Muscle of back (tissue), 13 donors: ENCODE measurements around the gene SAMD14. TPM values are rescaled to one million over a fixed set of nuclear protein-coding genes. Genes with fewer than 3 reads are reported as not detected.
A peak's percentile ranks its signal among the peaks of the same experiment; 100 is the strongest.

Source experiments
- DNase-seq, 3 donors: peaks; one replicate each; pipeline versions ENCODE4 v3.0.0 to v3.0.0-alpha.2; 2013
- long read RNA-seq, 9 donors: transcript quantifications; one replicate each; lab custom pipeline, GENCODE V29; 2026
- polyA plus RNA-seq, 10 donors: library from polyadenylated mRNA; unstranded; fragments of 120-200 nt; gene quantifications; one replicate each; pipeline ENCODE4 v1.2.1, GENCODE V29; 2013; ENCODE audit not compliant: insufficient read length in 10 of 10

Gene SAMD14
- polyA plus RNA-seq = 1 to 10 TPM; 2.5 to 7.7 (median 4.8) TPM
- long read RNA-seq, donor 1, partial matches to known transcripts = 0 of 1 reads
- long read RNA-seq, donor 1, other reads (novel, unspliced or antisense) = 0 of 1 reads
- long read RNA-seq, donor 2 = 0 reads
- long read RNA-seq, donor 3 = 0 reads
- long read RNA-seq, donor 4 = 0 reads
- long read RNA-seq, donor 5, partial matches to known transcripts = 238 of 304 reads
- long read RNA-seq, donor 5, other reads (novel, unspliced or antisense) = 66 of 304 reads
- long read RNA-seq, donor 6, partial matches to known transcripts = 0 of 1 reads
- long read RNA-seq, donor 6, other reads (novel, unspliced or antisense) = 0 of 1 reads
- long read RNA-seq, donor 7, full-length matches to known transcripts = 1 of 1 reads
- long read RNA-seq, donor 7, partial matches to known transcripts = 0 of 1 reads
- long read RNA-seq, donor 7, other reads (novel, unspliced or antisense) = 0 of 1 reads
- long read RNA-seq, donor 8 = 0 reads
- long read RNA-seq, donor 9 = 0 reads

- peak in 1 of 3 donors; percentile 63 for DNase-seq
Observed at GRCh38 chr17:50129728-50130558, at the start of gene SAMD14. SAMD14 (minus strand) TSS chr17:50130160; CDS start chr17:50124959, 5,201 bp downstream.

- peak; percentile 79 to 89 (median 80) for DNase-seq
Observed at GRCh38 chr17:50177983-50178834, 48.2 kb upstream of the SAMD14 start.

GRCh38 chr17:50177476-50177875, 47.5 kb upstream of the SAMD14 start:
- no peak for DNase-seq

- DNase-seq = no peak
Observed at GRCh38 chr17:50176559-50177357, 46.8 kb upstream of the SAMD14 start.

- no peak for DNase-seq
Observed at GRCh38 chr17:50175035-50175807, 45.3 kb upstream of the SAMD14 start.

- DNase-seq = no peak
Observed at GRCh38 chr17:50174444-50174843, 44.5 kb upstream of the SAMD14 start.

GRCh38 chr17:50173335-50173941, 43.5 kb upstream of the SAMD14 start:
- peak; percentile 86 to 96 (median 91) for DNase-seq

- DNase-seq = peak in 1 of 3 donors; percentile 81
Observed at GRCh38 chr17:50172936-50173334, 43.0 kb upstream of the SAMD14 start.

- DNase-seq = no peak
Observed at GRCh38 chr17:50172130-50172529, 42.2 kb upstream of the SAMD14 start.

GRCh38 chr17:50171371-50172071, 41.6 kb upstream of the SAMD14 start:
- DNase-seq = no peak

- no peak for DNase-seq
Observed at GRCh38 chr17:50170662-50171370, 40.9 kb upstream of the SAMD14 start.

- DNase-seq = no peak
Observed at GRCh38 chr17:50169881-50170459, 40.0 kb upstream of the SAMD14 start.

GRCh38 chr17:50169121-50169764, 39.3 kb upstream of the SAMD14 start:
- DNase-seq = peak; percentile 62 to 89 (median 71)

- no peak for DNase-seq
Observed at GRCh38 chr17:50168319-50168718, 38.4 kb upstream of the SAMD14 start.

GRCh38 chr17:50167371-50167770, 37.4 kb upstream of the SAMD14 start:
- no peak for DNase-seq

GRCh38 chr17:50166518-50167181, 36.7 kb upstream of the SAMD14 start:
- no peak for DNase-seq
